Panc1 (cell line): ENCODE measurements around the gene EME2. TPM values are rescaled to one million over a fixed set of nuclear protein-coding genes. Genes with fewer than 3 reads are reported as not detected.

Experiments
- ATAC-seq: fragments of 200-7000 bp; cut with Tn5 transposase; 2 replicates; pipeline ENCODE4 v1.9.1; 2020; ENCODE audit warnings: mild to moderate bottlenecking, moderate library complexity
- BruUV-seq: library from RNA; stranded (reverse); fragments of 400-500 nt; replicated peaks from 2 replicates; lab custom pipeline; 2021; lab: Mats Ljungman, UMichigan
- CTCF ChIA-PET: fragments of 300-600 bp; sonication (Branson Sonifier 250); formaldehyde crosslinking; loops from one replicate; lab custom pipeline; 2022; ENCODE audit warnings: antibody characterized with exemption; lab: Charles Lee
- POLR2A ChIA-PET: fragments of 300-600 bp; sonication (Branson Sonifier 250); formaldehyde crosslinking; loops from one replicate; lab custom pipeline; 2022; ENCODE audit warnings: antibody characterized with exemption; lab: Charles Lee
- DNase-seq: peaks from one replicate; pipeline ENCODE4 v3.0.0-alpha.2; 2010; ENCODE audit warnings: low read depth, low spot score
- H3K27ac ChIP-seq: 2 replicates; pipeline ENCODE4 v1.5.1; 2011; ENCODE audit warnings: mild to moderate bottlenecking, low read length, inconsistent platforms
- H3K27me3 ChIP-seq: fragments of 200-500 bp; sonication (Bioruptor generic); 2 replicates; pipeline ENCODE4 v1.6.0; 2014; ENCODE audit warnings: low read length, inconsistent platforms; ENCODE audit not compliant: control insufficient read depth, insufficient read depth
- H3K36me3 ChIP-seq: fragments of 200-500 bp; sonication (Bioruptor generic); 2 replicates; pipeline ENCODE4 v1.5.1; 2014; ENCODE audit warnings: inconsistent platforms, mild to moderate bottlenecking, low read length, moderate library complexity; ENCODE audit not compliant: control insufficient read depth, insufficient read depth
- H3K4me1 ChIP-seq: 2 replicates; pipeline ENCODE4 v1.5.1; 2011; ENCODE audit warnings: inconsistent platforms, mild to moderate bottlenecking, low read length, moderate library complexity; ENCODE audit not compliant: control insufficient read depth, insufficient read depth
- H3K4me3 ChIP-seq, 2 experiments: 2 replicates each; pipeline ENCODE4 v1.5.1; 2011 to 2012; ENCODE audit warnings: low read depth in 2 of 2, low read length in 2 of 2, mild to moderate bottlenecking in 2 of 2, inconsistent platforms in 1 of 2, moderate library complexity in 1 of 2
- H3K9me3 ChIP-seq: fragments of 200-500 bp; sonication (Bioruptor generic); 2 replicates; pipeline ENCODE4 v1.5.1; 2014; ENCODE audit warnings: low read depth, mild to moderate bottlenecking, inconsistent platforms, low read length, moderate library complexity; ENCODE audit not compliant: control insufficient read depth, insufficient read depth
- POLR2AphosphoS5 ChIP-seq: IDR thresholded peaks from 2 replicates; pipeline ENCODE4 v1.6.1; 2012; ENCODE audit warnings: mild to moderate bottlenecking, low read depth, low read length, moderate library complexity
- SIN3A ChIP-seq: IDR thresholded peaks from 2 replicates; pipeline ENCODE4 v1.6.1; 2012; ENCODE audit warnings: low read depth, mild to moderate bottlenecking, low read length, moderate library complexity, borderline replicate concordance; ENCODE audit not compliant: insufficient read depth
- TCF7L2 ChIP-seq: IDR thresholded peaks from 2 replicates; pipeline ENCODE4 v1.6.1; 2011; ENCODE audit warnings: mild to moderate bottlenecking, low read depth, low read length, inconsistent platforms
- in situ Hi-C: cut with HindIII; loops from 2 replicates; pipeline ENCODE4 v1.10.0; 2016; ENCODE audit warnings: low sequenced_read_pairs, low pct_unique_long_range_greater_than_20kb
- intact Hi-C: fragments of 100-400 bp; cut with micrococcal nuclease; formaldehyde crosslinking; loops from one replicate; pipeline ENCODE4 v1.10.0; 2022; ENCODE audit not compliant: unreplicated experiment
- total RNA-seq: library from RNA; stranded (reverse); gene quantifications from one replicate; pipeline ENCODE4 v1.2.1, GENCODE V29; 2021; ENCODE audit not compliant: unreplicated experiment
- TF ChIP-seq, protein P1 (sequence below), 2 experiments: IDR thresholded peaks; 2 replicates each; pipeline ENCODE4 v1.6.1; 2011 to 2012; ENCODE audit warnings: low read depth in 2 of 2, control low read depth in 1 of 2, low read length in 1 of 2, mild to moderate bottlenecking in 1 of 2, moderate library complexity in 1 of 2; ENCODE audit not compliant: insufficient read depth in 1 of 2
- TF ChIP-seq, protein P2 (sequence below): fragments of 450-650 bp; IDR thresholded peaks from 2 replicates; pipeline ENCODE4 v1.5.1; 2017; ENCODE audit warnings: mild to moderate bottlenecking

EME2 gene
- total RNA-seq, 1 experiment from 2014 or later = 53.4 TPM

DNA sequence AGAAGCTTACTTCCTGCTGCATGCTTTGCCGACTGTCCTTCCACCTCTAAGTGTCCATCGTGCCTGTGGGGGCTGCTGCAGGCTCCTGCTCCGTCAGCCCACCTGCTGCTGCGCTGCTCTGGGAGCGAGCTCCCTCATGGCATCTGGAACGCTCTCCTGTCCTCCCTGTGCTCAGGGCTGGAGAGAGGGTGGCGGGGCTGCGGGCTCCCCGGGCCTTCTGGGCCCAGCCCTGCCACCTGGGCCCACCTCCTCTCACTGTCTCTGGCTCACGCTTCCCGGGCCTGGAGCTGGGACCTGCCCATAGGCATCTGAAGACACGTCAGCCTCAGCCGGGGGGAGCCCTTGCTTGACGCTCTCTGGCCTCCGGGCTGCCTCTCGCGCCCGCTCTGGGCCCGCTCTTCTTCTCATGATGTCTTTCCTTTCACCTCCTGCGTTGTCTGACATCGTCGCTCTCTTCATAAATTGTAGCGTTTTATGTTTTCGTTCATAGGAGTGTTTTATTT is 28.2 kb upstream of the EME2 start:
- no TSS peak for BruUV-seq
- Histone ChIP-seq H3K27ac (no peak overlapping the region), H3K4me3 (no peak overlapping the region), H3K36me3 (no peaks in the 10 kb centered on the region; the same call in 1 of the 2 replicates), H3K4me1 (no peaks in the 10 kb centered on the region), H3K9me3 (no peaks in the 10 kb centered on the region), H3K27me3 (no peaks in the 10 kb centered on the region)
- intact Hi-C loops (no loop called here), in situ Hi-C loops (no loop called here)
- CTCF ChIA-PET = no interaction called here
- no peak for TF ChIP-seq SIN3A
- TF ChIP-seq, protein P1, sequence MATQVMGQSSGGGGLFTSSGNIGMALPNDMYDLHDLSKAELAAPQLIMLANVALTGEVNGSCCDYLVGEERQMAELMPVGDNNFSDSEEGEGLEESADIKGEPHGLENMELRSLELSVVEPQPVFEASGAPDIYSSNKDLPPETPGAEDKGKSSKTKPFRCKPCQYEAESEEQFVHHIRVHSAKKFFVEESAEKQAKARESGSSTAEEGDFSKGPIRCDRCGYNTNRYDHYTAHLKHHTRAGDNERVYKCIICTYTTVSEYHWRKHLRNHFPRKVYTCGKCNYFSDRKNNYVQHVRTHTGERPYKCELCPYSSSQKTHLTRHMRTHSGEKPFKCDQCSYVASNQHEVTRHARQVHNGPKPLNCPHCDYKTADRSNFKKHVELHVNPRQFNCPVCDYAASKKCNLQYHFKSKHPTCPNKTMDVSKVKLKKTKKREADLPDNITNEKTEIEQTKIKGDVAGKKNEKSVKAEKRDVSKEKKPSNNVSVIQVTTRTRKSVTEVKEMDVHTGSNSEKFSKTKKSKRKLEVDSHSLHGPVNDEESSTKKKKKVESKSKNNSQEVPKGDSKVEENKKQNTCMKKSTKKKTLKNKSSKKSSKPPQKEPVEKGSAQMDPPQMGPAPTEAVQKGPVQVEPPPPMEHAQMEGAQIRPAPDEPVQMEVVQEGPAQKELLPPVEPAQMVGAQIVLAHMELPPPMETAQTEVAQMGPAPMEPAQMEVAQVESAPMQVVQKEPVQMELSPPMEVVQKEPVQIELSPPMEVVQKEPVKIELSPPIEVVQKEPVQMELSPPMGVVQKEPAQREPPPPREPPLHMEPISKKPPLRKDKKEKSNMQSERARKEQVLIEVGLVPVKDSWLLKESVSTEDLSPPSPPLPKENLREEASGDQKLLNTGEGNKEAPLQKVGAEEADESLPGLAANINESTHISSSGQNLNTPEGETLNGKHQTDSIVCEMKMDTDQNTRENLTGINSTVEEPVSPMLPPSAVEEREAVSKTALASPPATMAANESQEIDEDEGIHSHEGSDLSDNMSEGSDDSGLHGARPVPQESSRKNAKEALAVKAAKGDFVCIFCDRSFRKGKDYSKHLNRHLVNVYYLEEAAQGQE (IDR thresholded peaks at IDR 0.05; ENCODE audit: insufficient read depth in 1 of 2, low read depth in 2 of 2, low read length in 1 of 2) = no peak
- TF ChIP-seq, protein P2, sequence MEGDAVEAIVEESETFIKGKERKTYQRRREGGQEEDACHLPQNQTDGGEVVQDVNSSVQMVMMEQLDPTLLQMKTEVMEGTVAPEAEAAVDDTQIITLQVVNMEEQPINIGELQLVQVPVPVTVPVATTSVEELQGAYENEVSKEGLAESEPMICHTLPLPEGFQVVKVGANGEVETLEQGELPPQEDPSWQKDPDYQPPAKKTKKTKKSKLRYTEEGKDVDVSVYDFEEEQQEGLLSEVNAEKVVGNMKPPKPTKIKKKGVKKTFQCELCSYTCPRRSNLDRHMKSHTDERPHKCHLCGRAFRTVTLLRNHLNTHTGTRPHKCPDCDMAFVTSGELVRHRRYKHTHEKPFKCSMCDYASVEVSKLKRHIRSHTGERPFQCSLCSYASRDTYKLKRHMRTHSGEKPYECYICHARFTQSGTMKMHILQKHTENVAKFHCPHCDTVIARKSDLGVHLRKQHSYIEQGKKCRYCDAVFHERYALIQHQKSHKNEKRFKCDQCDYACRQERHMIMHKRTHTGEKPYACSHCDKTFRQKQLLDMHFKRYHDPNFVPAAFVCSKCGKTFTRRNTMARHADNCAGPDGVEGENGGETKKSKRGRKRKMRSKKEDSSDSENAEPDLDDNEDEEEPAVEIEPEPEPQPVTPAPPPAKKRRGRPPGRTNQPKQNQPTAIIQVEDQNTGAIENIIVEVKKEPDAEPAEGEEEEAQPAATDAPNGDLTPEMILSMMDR = no peak
- TF ChIP-seq TCF7L2 = no peak
- TF ChIP-seq POLR2AphosphoS5 = no peak
- POLR2A ChIA-PET = no interaction called here
- ATAC-seq = no peak
- no peak for DNase-seq

- Histone ChIP-seq H3K36me3 (no peaks in the 10 kb centered on the region; the same call in 1 of the 2 replicates), H3K9me3 (no peaks in the 10 kb centered on the region), H3K4me1 (no peaks in the 10 kb centered on the region), H3K27ac (no peak overlapping the region), H3K4me3 (no peak overlapping the region), H3K27me3 (no peaks in the 10 kb centered on the region)
- ATAC-seq = no peak
- TF ChIP-seq TCF7L2 (no peak), SIN3A (no peak), POLR2AphosphoS5 (no peak)
- TF ChIP-seq, protein P1 (IDR thresholded peaks at IDR 0.05; ENCODE audit: insufficient read depth in 1 of 2, low read depth in 2 of 2, low read length in 1 of 2) = no peak
- TF ChIP-seq, protein P2 = no peak
- DNase-seq = no peak
- in situ Hi-C loops (no loop called here), intact Hi-C loops (no loop called here)
- ChIA-PET POLR2A (interaction anchor here (0.6 kb wide), 1 partner anchor 325 kb away, joined by 3 read pairs; the partner anchor contains the start of gene UQCC4), CTCF (no interaction called here)
- BruUV-seq = TSS peak; percentile 56
Observed at GRCh38 chr16:1745181-1745899, 27.3 kb upstream of the EME2 start.
